Measurements from ENCODE around the gene MYL7. TPM values are rescaled to one million over a fixed set of nuclear protein-coding genes. Genes with fewer than 3 reads are reported as not detected.
A peak's percentile ranks its signal among the peaks of the same experiment; 100 is the strongest.

MYL7 gene
- total and polyA plus RNA-seq, 9 of the 15 experiments (the other 6 are each of a cell fraction or from before 2014, with no cell fraction given), result not detected

GRCh38 chr7:44131173-44132029 is 9.7 kb downstream of the MYL7 start (continued):
- TF ChIP-seq, protein P1, sequence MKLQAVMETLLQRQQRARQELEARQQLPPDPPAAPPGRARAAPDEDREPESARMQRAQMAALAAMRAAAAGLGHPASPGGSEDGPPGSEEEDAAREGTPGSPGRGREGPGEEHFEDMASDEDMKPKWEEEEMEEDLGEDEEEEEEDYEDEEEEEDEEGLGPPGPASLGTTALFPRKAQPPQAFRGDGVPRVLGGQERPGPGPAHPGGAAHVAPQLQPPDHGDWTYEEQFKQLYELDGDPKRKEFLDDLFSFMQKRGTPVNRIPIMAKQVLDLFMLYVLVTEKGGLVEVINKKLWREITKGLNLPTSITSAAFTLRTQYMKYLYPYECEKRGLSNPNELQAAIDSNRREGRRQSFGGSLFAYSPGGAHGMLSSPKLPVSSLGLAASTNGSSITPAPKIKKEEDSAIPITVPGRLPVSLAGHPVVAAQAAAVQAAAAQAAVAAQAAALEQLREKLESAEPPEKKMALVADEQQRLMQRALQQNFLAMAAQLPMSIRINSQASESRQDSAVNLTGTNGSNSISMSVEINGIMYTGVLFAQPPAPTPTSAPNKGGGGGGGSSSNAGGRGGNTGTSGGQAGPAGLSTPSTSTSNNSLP (IDR thresholded peaks at IDR 0.05; ENCODE audit: borderline replicate concordance, low read depth, low read length), result no peak
- TF ChIP-seq ZFPM2 (CRISPR knock-in tag; IDR thresholded peaks at IDR 0.05) (no peak), HES1 (IDR thresholded peaks at IDR 0.05; ENCODE audit: low read depth) (no peak), USF1 (CRISPR knock-in tag; IDR thresholded peaks at IDR 0.05) (peak; percentile 85), SMC3 (conservative IDR thresholded peaks at IDR 0.05; ENCODE audit: insufficient read depth, low read depth, low read length) (peak; percentile 53; the same call in 1 of the 2 replicates), SP2 (IDR thresholded peaks at IDR 0.05; ENCODE audit: extremely low read depth, low read depth, low read length, poor library complexity, severe bottlenecking) (no peak)
